ENCODE data around the gene COL5A2.

Gene COL5A2

DNA sequence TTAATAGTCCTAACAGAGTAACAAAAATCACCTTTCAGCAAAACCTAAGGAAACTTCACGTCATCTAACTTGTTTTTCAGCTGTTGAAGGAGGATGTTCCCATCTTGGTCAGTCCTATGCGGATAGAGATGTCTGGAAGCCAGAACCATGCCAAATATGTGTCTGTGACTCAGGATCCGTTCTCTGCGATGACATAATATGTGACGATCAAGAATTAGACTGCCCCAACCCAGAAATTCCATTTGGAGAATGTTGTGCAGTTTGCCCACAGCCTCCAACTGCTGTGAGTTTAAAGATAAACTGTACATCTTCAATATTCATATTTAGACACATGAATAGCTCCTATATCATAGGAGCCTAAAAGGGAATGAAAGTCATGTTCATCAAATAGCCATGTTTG, 194.9 kb downstream of the COL5A2 start:
- no peak for DNase-seq

GRCh38 chr2:188984065-188984491, 195.5 kb downstream of the COL5A2 start:
- DNase-seq, result no peak

DNA sequence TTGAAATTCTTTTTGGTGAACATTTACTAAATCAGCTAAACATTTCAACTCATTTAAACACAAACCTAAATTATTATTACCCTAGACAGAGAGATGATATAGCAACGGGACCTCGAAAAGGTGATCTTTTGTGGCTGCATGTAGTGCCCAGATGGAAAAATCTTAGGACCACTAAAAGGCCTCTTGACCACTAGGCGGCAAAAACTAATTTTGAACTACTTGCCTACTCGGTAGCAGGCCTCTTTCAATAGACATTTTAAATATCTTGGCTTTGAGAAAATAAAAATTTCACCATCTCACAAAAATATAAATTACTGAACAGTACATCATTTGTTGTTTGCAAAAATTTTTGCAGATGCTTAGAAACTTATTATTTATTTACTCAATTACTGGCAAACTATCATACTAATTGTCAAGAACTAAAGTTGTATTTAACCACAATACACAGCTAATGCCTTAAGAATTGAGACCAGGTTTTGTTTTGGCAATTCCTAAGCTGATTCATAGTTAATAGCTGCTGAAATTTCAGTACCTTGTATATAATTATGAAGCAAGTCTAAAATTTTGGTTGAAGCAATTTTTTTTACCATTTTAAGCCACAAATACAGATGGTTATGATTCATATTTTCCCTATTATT, 196.0 kb downstream of the COL5A2 start:
- DNase-seq, result no peak
